Measurements from ENCODE around the gene GLB1L. TPM values are rescaled to one million over a fixed set of nuclear protein-coding genes. Genes with fewer than 3 reads are reported as not detected.

GLB1L gene
- total RNA-seq, 1 experiment from 2014 or later: 6.1 TPM

DNA sequence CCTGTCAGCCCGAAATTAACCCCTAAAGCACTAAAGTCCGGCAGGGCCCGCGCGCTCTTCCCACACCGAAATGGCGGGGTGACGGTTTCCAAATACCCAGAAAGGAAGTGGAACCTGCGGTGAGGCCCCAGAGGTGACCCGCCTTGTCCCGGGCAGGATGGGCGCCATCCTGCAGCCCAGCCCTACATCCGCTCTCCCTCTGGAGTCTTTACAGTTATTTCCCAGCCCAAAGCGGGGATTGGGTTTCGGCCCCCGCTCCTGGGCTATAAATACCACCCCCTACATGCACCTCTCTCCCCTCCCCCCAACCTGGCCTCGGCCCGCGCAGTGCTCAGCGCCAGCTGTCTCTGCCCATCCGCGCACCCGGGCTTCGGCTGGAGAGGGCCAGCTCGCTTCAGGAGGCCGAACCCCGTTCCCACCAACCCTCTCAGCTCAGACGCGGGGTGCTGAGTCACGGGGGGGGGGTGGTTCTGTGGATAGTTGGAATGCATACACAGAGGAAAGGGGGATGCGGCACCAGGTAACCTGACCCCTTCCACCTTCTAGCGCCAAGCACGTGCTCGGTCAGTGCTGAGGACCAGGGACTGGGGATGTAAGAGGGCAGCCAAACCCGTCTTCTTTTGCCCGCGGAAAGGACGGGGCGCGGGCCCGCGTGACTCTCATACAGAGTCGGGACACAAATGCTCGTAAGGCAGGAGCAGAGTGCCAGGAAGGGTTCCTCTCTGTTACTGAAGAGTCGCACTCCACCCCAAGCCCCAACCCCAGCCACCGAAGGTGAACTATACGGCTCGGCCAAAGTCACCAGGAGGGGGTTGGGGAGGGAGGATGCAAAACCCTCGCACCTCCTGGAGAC is 7.9 kb upstream of the GLB1L start, which contains the start of gene TUBA4B (continued):
- TF ChIP-seq ELF4 (CRISPR knock-in tag; IDR thresholded peaks at IDR 0.05; ENCODE audit: low read depth): peak; percentile 86
- TF ChIP-seq GTF2I (CRISPR knock-in tag; conservative IDR thresholded peaks at IDR 0.05): no peak
- 0 out of 2 replicates have a peak, but pooled peaks have one; percentile 38 for TF ChIP-seq ZNF317 (CRISPR knock-in tag; IDR thresholded peaks at IDR 0.05; ENCODE audit: borderline replicate concordance, low read depth)
- TF ChIP-seq RELA (CRISPR knock-in tag; IDR thresholded peaks at IDR 0.05; ENCODE audit: borderline replicate concordance): 0 out of 2 replicates have a peak, but pooled peaks have one; percentile 50
- no peak for TF ChIP-seq ZNF121 (CRISPR knock-in tag; IDR thresholded peaks at IDR 0.05)
- no peak for TF ChIP-seq ZNF416 (CRISPR knock-in tag; IDR thresholded peaks at IDR 0.05)
- TF ChIP-seq ZNF263 (CRISPR knock-in tag; IDR thresholded peaks at IDR 0.05; ENCODE audit: low read depth): 0 out of 2 replicates have a peak, but pooled peaks have one; percentile 31
- TF ChIP-seq TEAD1 (CRISPR knock-in tag; IDR thresholded peaks at IDR 0.05): no peak
- TF ChIP-seq, protein P1, sequence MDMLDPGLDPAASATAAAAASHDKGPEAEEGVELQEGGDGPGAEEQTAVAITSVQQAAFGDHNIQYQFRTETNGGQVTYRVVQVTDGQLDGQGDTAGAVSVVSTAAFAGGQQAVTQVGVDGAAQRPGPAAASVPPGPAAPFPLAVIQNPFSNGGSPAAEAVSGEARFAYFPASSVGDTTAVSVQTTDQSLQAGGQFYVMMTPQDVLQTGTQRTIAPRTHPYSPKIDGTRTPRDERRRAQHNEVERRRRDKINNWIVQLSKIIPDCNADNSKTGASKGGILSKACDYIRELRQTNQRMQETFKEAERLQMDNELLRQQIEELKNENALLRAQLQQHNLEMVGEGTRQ (CRISPR knock-in tag; IDR thresholded peaks at IDR 0.05): peak; percentile 39
- TF ChIP-seq, protein P2, sequence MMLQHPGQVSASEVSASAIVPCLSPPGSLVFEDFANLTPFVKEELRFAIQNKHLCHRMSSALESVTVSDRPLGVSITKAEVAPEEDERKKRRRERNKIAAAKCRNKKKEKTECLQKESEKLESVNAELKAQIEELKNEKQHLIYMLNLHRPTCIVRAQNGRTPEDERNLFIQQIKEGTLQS (CRISPR knock-in tag; conservative IDR thresholded peaks at IDR 0.05): no peak
- TF ChIP-seq ETV6 (CRISPR knock-in tag; IDR thresholded peaks at IDR 0.05): peak; percentile 51; the same call in 1 of the 2 replicates
- TF ChIP-seq ZNF138 (CRISPR knock-in tag; conservative IDR thresholded peaks at IDR 0.05): no peak
- TF ChIP-seq, protein P3, sequence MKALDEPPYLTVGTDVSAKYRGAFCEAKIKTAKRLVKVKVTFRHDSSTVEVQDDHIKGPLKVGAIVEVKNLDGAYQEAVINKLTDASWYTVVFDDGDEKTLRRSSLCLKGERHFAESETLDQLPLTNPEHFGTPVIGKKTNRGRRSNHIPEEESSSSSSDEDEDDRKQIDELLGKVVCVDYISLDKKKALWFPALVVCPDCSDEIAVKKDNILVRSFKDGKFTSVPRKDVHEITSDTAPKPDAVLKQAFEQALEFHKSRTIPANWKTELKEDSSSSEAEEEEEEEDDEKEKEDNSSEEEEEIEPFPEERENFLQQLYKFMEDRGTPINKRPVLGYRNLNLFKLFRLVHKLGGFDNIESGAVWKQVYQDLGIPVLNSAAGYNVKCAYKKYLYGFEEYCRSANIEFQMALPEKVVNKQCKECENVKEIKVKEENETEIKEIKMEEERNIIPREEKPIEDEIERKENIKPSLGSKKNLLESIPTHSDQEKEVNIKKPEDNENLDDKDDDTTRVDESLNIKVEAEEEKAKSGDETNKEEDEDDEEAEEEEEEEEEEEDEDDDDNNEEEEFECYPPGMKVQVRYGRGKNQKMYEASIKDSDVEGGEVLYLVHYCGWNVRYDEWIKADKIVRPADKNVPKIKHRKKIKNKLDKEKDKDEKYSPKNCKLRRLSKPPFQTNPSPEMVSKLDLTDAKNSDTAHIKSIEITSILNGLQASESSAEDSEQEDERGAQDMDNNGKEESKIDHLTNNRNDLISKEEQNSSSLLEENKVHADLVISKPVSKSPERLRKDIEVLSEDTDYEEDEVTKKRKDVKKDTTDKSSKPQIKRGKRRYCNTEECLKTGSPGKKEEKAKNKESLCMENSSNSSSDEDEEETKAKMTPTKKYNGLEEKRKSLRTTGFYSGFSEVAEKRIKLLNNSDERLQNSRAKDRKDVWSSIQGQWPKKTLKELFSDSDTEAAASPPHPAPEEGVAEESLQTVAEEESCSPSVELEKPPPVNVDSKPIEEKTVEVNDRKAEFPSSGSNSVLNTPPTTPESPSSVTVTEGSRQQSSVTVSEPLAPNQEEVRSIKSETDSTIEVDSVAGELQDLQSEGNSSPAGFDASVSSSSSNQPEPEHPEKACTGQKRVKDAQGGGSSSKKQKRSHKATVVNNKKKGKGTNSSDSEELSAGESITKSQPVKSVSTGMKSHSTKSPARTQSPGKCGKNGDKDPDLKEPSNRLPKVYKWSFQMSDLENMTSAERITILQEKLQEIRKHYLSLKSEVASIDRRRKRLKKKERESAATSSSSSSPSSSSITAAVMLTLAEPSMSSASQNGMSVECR (CRISPR knock-in tag; IDR thresholded peaks at IDR 0.05; ENCODE audit: borderline replicate concordance): 0 out of 2 replicates have a peak, but pooled peaks have one; percentile 60
- TF ChIP-seq, protein P4, sequence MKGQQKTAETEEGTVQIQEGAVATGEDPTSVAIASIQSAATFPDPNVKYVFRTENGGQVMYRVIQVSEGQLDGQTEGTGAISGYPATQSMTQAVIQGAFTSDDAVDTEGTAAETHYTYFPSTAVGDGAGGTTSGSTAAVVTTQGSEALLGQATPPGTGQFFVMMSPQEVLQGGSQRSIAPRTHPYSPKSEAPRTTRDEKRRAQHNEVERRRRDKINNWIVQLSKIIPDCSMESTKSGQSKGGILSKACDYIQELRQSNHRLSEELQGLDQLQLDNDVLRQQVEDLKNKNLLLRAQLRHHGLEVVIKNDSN (CRISPR knock-in tag; IDR thresholded peaks at IDR 0.05): peak; percentile 64
- no peak for TF ChIP-seq GRHL2 (CRISPR knock-in tag; IDR thresholded peaks at IDR 0.05; ENCODE audit: insufficient replicate concordance, severe bottlenecking)
- TF ChIP-seq, protein P5, sequence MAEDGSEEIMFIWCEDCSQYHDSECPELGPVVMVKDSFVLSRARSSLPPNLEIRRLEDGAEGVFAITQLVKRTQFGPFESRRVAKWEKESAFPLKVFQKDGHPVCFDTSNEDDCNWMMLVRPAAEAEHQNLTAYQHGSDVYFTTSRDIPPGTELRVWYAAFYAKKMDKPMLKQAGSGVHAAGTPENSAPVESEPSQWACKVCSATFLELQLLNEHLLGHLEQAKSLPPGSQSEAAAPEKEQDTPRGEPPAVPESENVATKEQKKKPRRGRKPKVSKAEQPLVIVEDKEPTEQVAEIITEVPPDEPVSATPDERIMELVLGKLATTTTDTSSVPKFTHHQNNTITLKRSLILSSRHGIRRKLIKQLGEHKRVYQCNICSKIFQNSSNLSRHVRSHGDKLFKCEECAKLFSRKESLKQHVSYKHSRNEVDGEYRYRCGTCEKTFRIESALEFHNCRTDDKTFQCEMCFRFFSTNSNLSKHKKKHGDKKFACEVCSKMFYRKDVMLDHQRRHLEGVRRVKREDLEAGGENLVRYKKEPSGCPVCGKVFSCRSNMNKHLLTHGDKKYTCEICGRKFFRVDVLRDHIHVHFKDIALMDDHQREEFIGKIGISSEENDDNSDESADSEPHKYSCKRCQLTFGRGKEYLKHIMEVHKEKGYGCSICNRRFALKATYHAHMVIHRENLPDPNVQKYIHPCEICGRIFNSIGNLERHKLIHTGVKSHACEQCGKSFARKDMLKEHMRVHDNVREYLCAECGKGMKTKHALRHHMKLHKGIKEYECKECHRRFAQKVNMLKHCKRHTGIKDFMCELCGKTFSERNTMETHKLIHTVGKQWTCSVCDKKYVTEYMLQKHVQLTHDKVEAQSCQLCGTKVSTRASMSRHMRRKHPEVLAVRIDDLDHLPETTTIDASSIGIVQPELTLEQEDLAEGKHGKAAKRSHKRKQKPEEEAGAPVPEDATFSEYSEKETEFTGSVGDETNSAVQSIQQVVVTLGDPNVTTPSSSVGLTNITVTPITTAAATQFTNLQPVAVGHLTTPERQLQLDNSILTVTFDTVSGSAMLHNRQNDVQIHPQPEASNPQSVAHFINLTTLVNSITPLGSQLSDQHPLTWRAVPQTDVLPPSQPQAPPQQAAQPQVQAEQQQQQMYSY (CRISPR knock-in tag; IDR thresholded peaks at IDR 0.05): no peak
- TF ChIP-seq ZNF671 (CRISPR knock-in tag; IDR thresholded peaks at IDR 0.05): no peak
- peak; percentile 46; the same call in 1 of the 2 replicates for TF ChIP-seq ESRRA (CRISPR knock-in tag; IDR thresholded peaks at IDR 0.05; ENCODE audit: borderline replicate concordance)
- TF ChIP-seq, protein P6, sequence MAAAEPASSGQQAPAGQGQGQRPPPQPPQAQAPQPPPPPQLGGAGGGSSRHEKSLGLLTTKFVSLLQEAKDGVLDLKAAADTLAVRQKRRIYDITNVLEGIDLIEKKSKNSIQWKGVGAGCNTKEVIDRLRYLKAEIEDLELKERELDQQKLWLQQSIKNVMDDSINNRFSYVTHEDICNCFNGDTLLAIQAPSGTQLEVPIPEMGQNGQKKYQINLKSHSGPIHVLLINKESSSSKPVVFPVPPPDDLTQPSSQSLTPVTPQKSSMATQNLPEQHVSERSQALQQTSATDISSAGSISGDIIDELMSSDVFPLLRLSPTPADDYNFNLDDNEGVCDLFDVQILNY (CRISPR knock-in tag; IDR thresholded peaks at IDR 0.05): peak; percentile 79
- TF ChIP-seq TCF7 (CRISPR knock-in tag; IDR thresholded peaks at IDR 0.05; ENCODE audit: low read depth): no peak
- no peak; the same call in 1 of the 2 replicates for TF ChIP-seq MYBL2 (CRISPR knock-in tag; IDR thresholded peaks at IDR 0.05)
- TF ChIP-seq, protein P7, sequence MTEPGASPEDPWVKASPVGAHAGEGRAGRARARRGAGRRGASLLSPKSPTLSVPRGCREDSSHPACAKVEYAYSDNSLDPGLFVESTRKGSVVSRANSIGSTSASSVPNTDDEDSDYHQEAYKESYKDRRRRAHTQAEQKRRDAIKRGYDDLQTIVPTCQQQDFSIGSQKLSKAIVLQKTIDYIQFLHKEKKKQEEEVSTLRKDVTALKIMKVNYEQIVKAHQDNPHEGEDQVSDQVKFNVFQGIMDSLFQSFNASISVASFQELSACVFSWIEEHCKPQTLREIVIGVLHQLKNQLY (CRISPR knock-in tag; IDR thresholded peaks at IDR 0.05): no peak
- TF ChIP-seq, protein P8, sequence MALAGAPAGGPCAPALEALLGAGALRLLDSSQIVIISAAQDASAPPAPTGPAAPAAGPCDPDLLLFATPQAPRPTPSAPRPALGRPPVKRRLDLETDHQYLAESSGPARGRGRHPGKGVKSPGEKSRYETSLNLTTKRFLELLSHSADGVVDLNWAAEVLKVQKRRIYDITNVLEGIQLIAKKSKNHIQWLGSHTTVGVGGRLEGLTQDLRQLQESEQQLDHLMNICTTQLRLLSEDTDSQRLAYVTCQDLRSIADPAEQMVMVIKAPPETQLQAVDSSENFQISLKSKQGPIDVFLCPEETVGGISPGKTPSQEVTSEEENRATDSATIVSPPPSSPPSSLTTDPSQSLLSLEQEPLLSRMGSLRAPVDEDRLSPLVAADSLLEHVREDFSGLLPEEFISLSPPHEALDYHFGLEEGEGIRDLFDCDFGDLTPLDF (CRISPR knock-in tag; IDR thresholded peaks at IDR 0.05): 0 out of 2 replicates have a peak, but pooled peaks have one; percentile 74
- TF ChIP-seq ZNF232 (CRISPR knock-in tag; IDR thresholded peaks at IDR 0.05): no peak; the same call in 1 of the 2 replicates

Measured in WTC11 (cell line).